GM12892 (cell line): Measurements from ENCODE around the gene RNPC3.

Experiments used
- POLR2A ChIP-seq: IDR thresholded peaks from 2 replicates; pipeline ENCODE4 v1.6.1; 2011; ENCODE audit warnings: low read depth, low read length, control low read depth
- POLR2AphosphoS5 ChIP-seq: IDR thresholded peaks from 2 replicates; pipeline ENCODE4 v1.6.1; 2011; ENCODE audit warnings: low read depth, low read length, control low read depth
- TAF1 ChIP-seq: IDR thresholded peaks from 2 replicates; pipeline ENCODE4 v1.6.1; 2011; ENCODE audit warnings: low read depth, mild to moderate bottlenecking, control low read depth, low read length, borderline replicate concordance

GRCh38 chr1:103520822-103521221 is 4.7 kb upstream of the RNPC3 start:
- TF ChIP-seq POLR2A (no peak), POLR2AphosphoS5 (no peak), TAF1 (no peak)
